GM12878 (cell line): Measurements from ENCODE around the gene MDC1. TPM values are rescaled to one million over a fixed set of nuclear protein-coding genes. Genes with fewer than 3 reads are reported as not detected.

Source experiments
- ATAC-seq: fragments of 200-7000 bp; cut with Tn5 transposase; 3 replicates; pipeline ENCODE4 v1.9.1; 2020; ENCODE audit warnings: mild to moderate bottlenecking, moderate library complexity
- BruUV-seq: library from RNA; stranded (reverse); fragments of 400-500 nt; replicated peaks from 2 replicates; lab custom pipeline; 2021; lab: Mats Ljungman, UMichigan
- CTCF ChIA-PET: fragments of 300-600 bp; sonication (Branson Sonifier 250); formaldehyde crosslinking; extraction: SDS; loops from one replicate; lab custom pipeline; 2021; ENCODE audit warnings: inconsistent platforms; lab: Yijun Ruan, JAX
- POLR2A ChIA-PET: fragments of 350-600 bp; formaldehyde crosslinking; extraction: SDS; loops from one replicate; lab custom pipeline; 2021; ENCODE audit warnings: inconsistent platforms; lab: Charles Lee
- RAD21 ChIA-PET: fragments of 300-600 bp; sonication (Branson Sonifier 250); formaldehyde crosslinking; loops from one replicate; lab custom pipeline; 2023; ENCODE audit warnings: antibody characterized with exemption; ENCODE audit not compliant: unreplicated experiment; lab: Charles Lee
- SMC1A ChIA-PET: fragments of 300-600 bp; sonication (Branson Sonifier 250); formaldehyde crosslinking; loops from one replicate; lab custom pipeline; 2023; ENCODE audit not compliant: unreplicated experiment, uncharacterized antibody; lab: Charles Lee
- DNase-seq: peaks from one replicate; pipeline ENCODE4 v3.0.0-alpha.2; 2011; ENCODE audit warnings: low read depth, low spot score
- FAIRE-seq: peaks from 3 replicates; lab custom pipeline; 2011; peaks lifted over from hg19 to GRCh38; lab: Jason Lieb, UNC
- H2AFZ ChIP-seq: 2 replicates; pipeline ENCODE4 v1.6.0; 2011; ENCODE audit warnings: low read depth, low read length, control low read depth; ENCODE audit not compliant: control insufficient read depth
- H3K27ac ChIP-seq: 2 replicates; pipeline ENCODE4 v1.5.1; 2011; ENCODE audit warnings: control low read depth; ENCODE audit not compliant: control insufficient read depth, insufficient read depth
- H3K27me3 ChIP-seq, 2 experiments: replicated peaks in 1 of 2; 2 replicates each; pipeline versions ENCODE4 v1.6.0 to v1.6.1; 2011; ENCODE audit warnings: low read length in 1 of 2; ENCODE audit not compliant: control insufficient read depth in 2 of 2, insufficient read depth in 2 of 2
- H3K36me3 ChIP-seq, 2 experiments: 2 replicates each; pipeline ENCODE4 v1.5.1; 2011; ENCODE audit warnings: low read length in 1 of 2; ENCODE audit not compliant: control insufficient read depth in 2 of 2, insufficient read depth in 2 of 2
- H3K4me1 ChIP-seq: 2 replicates; pipeline ENCODE4 v1.6.1; 2011; ENCODE audit warnings: mild to moderate bottlenecking, low read length, moderate library complexity, mixed read lengths; ENCODE audit not compliant: control insufficient read depth, insufficient read depth
- H3K4me2 ChIP-seq: 2 replicates; pipeline ENCODE4 v1.6.0; 2011; ENCODE audit warnings: control low read depth; ENCODE audit not compliant: control insufficient read depth, insufficient read depth
- H3K4me3 ChIP-seq: fragments of 200-600 bp; sonication (generic); 2 replicates; pipeline ENCODE4 v1.5.1; 2016
- H3K79me2 ChIP-seq: 2 replicates; pipeline ENCODE4 v1.6.0; 2011; ENCODE audit warnings: low read length; ENCODE audit not compliant: control insufficient read depth, insufficient read depth
- H3K9ac ChIP-seq: 2 replicates; pipeline ENCODE4 v1.8.0; 2011; ENCODE audit warnings: low read length, control low read depth, mixed read lengths; ENCODE audit not compliant: control insufficient read depth, insufficient read depth
- H3K9me3 ChIP-seq: replicated peaks from 3 replicates; pipeline ENCODE4 v1.5.1; 2011; ENCODE audit warnings: mild to moderate bottlenecking, low read length; ENCODE audit not compliant: control insufficient read depth, insufficient read depth
- H4K20me1 ChIP-seq: 2 replicates; pipeline ENCODE4 v1.6.0; 2011; ENCODE audit not compliant: control insufficient read depth, insufficient read depth
- ATF2 ChIP-seq: IDR thresholded peaks from 2 replicates; pipeline ENCODE4 v1.6.1; 2012; ENCODE audit warnings: low read length, inconsistent platforms
- NR2C1 ChIP-seq: fragments of 450-650 bp; IDR thresholded peaks from 2 replicates; pipeline ENCODE4 v1.6.1; 2017; ENCODE audit warnings: antibody characterized with exemption, mild to moderate bottlenecking, moderate library complexity
- SMC3 ChIP-seq: IDR thresholded peaks from 2 replicates; pipeline ENCODE4 v1.6.1; 2011; ENCODE audit warnings: low read length, improper control_type of control experiment, borderline replicate concordance
- TARDBP ChIP-seq: IDR thresholded peaks from 2 replicates; pipeline ENCODE4 v1.6.1; 2016; ENCODE audit warnings: borderline replicate concordance
- ZBED1 ChIP-seq: IDR thresholded peaks from 2 replicates; pipeline ENCODE4 v1.6.1; 2016; ENCODE audit warnings: borderline replicate concordance
- ZNF274 ChIP-seq: IDR thresholded peaks from one replicate; pipeline ENCODE4 v1.8.0; 2011; ENCODE audit not compliant: insufficient read length, insufficient read depth
- WGBS: methylation state at CpG from one replicate; pipeline ENCODE4 v1.1.6; 2016; ENCODE audit warnings: low lambda C conversion rate; ENCODE audit not compliant: insufficient replicate concordance, insufficient coverage; ENCODE audit errors: missing lambda C conversion rate; 5-methylcytosine and 5-hydroxymethylcytosine counted together
- in situ Hi-C: fragments of 300-500 bp; cut with MboI; formaldehyde crosslinking; loops from 9 replicates; pipeline ENCODE4 v1.14.3; 2018; ENCODE audit warnings: mixed read lengths
- intact Hi-C: fragments of 100-400 bp; cut with micrococcal nuclease; formaldehyde crosslinking; loops from one replicate; pipeline ENCODE4 v1.14.2; 2022; ENCODE audit not compliant: unreplicated experiment
- polyA plus RNA-seq, 11 experiments: library from polyadenylated mRNA; depleted of rRNA in 4 of 11; unstranded in 6 of 11; stranded (reverse) in 5 of 11; fragments of >200 nt; fragmentation: Nextera tagmentation in 4 of 11; fragmentation: Illumina TruSeq in 1 of 11; extraction: Ambion mirVana in 4 of 11; extraction: Trizol in 1 of 11; gene quantifications; 1 replicate in 1 of 11; 2 replicates in 10 of 11; pipeline versions ENCODE4 v1.2.1 to v1.2.3, GENCODE V29; 2011 to 2016; ENCODE audit warnings: inconsistent platforms in 2 of 11, missing spikeins in 2 of 11, low read depth in 1 of 11
- total RNA-seq, 4 experiments: library from RNA; depleted of rRNA in 3 of 4; stranded (reverse); fragments of >200 nt in 3 of 4; fragmentation: Illumina TruSeq in 1 of 4; extraction: Trizol in 1 of 4; gene quantifications; 2 replicates each; pipeline versions ENCODE4 v1.2.1 to v1.2.3, GENCODE V29; 2013 to 2021
- TF ChIP-seq, protein P1 (sequence below), 3 experiments: IDR thresholded peaks in 2 of 3; conservative IDR thresholded peaks in 1 of 3; 2 replicates each; pipeline ENCODE4 v1.5.1; 2011; ENCODE audit warnings: low read depth in 3 of 3, low read length in 3 of 3, mild to moderate bottlenecking in 3 of 3, control low read depth in 2 of 3, moderate library complexity in 2 of 3, inconsistent platforms in 1 of 3, mixed read lengths in 1 of 3; ENCODE audit not compliant: control insufficient read depth in 2 of 3, insufficient read depth in 1 of 3; ENCODE audit errors: extremely low read depth in 1 of 3

The MDC1 gene
- total and polyA plus RNA-seq, 10 of the 15 experiments (the other 5 are each of a cell fraction or from before 2014, with no cell fraction given): 5.1 to 62.5 (median 22.4) TPM

- 25% methylated on average over 11 of the region's 11 CpGs for WGBS
- H3K79me2 ChIP-seq: peaks cover 64% of the 10 kb centered on the region
- ChIA-PET RAD21 (interaction anchor here (0.6 to 6.4 kb wide), 7 partner anchors 10 to 224 kb away, joined by 3 to 114 read pairs (median 4); partner anchors contain the start of genes DHX16, MDC1, TUBB and VARS2), POLR2A (interaction anchor here (0.6 to 6.1 kb wide), 14 partner anchors 8 to 132 kb away, joined by 3 to 167 read pairs (median 7); partner anchors contain the start of genes DHX16, MDC1, MRPS18B and PPP1R10), SMC1A (interaction anchor here (0.5 to 6.9 kb wide), 15 partner anchors 9 to 132 kb away, joined by 3 to 73 read pairs (median 6); partner anchors contain the start of genes DHX16, MDC1, MRPS18B and PPP1R10), CTCF (interaction anchor here (0.7 to 4.8 kb wide), 14 partner anchors 9 to 236 kb away, joined by 3 to 64 read pairs (median 5); partner anchors contain the start of genes DHX16, MDC1 and TUBB)
- TF ChIP-seq ZNF274 (no peak), NR2C1 (0 out of 2 replicates have a peak, but pooled peaks have one; percentile 29), ZBED1 (no peak)
- no peaks in the 10 kb centered on the region for H3K36me3 ChIP-seq
- no peak overlapping the region for H2AFZ ChIP-seq
- no peaks in the 10 kb centered on the region for H3K9me3 ChIP-seq
- peak overlapping the region; percentile 69 for H3K4me2 ChIP-seq
- H3K4me1 ChIP-seq: peaks cover 15% of the 10 kb centered on the region
- intact Hi-C loops: no loop called here
- H3K27ac ChIP-seq: peak overlapping the region; percentile 96
- no peaks in the 10 kb centered on the region for H4K20me1 ChIP-seq
- in situ Hi-C loops: no loop called here
- H3K4me3 ChIP-seq: peak overlapping the region; percentile 100
- H3K27me3 ChIP-seq: no peaks in the 10 kb centered on the region
- FAIRE-seq: peak; percentile 44
- peak overlapping the region; percentile 75 for H3K9ac ChIP-seq
- no TSS peak for BruUV-seq
- no peak for ATAC-seq
- DNase-seq: no peak
These were observed 27.8 kb downstream of the MDC1 start for GRCh38 chr6:30689022-30689865.

DNA sequence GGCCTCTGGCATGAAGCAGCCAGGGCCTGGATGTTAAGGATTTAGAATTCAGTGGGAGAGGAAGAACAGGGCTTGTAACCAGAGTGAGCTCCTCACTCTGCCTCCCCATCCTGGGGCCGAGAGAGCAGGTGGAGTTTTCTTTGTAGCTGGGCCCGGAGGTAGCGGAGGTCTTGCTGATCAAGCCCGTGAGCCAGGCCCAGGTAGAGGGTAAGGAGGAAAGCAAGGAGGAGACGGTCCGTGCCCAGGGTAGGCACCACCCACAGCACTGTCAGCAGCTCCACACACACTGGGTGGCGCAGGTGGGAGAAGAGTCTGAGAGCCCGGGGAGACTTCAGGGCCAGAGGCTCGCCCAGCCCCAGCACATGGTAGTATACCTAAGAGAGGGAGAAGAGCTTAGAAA lies 28.5 kb downstream of the MDC1 start:
- Histone ChIP-seq H4K20me1 (no peaks in the 10 kb centered on the region), H3K36me3 (no peaks in the 10 kb centered on the region), H3K79me2 (peaks cover 71% of the 10 kb centered on the region), H2AFZ (no peak overlapping the region), H3K27ac (peak overlapping the region; percentile 96)
- BruUV-seq: no TSS peak
- CTCF ChIA-PET: interaction anchor here (0.7 to 4.8 kb wide), 13 partner anchors 8 to 235 kb away, joined by 3 to 64 read pairs (median 5); partner anchors contain the start of genes DHX16, MDC1 and TUBB
- RAD21 ChIA-PET: interaction anchor here (0.8 to 6.4 kb wide), 7 partner anchors 9 to 225 kb away, joined by 3 to 114 read pairs (median 4); partner anchors contain the start of genes DHX16, MDC1, TUBB and VARS2
- ATAC-seq: peak; percentile 39
- TF ChIP-seq SMC3: 0 out of 2 replicates have a peak, but pooled peaks have one; percentile 20
- TF ChIP-seq, protein P1, sequence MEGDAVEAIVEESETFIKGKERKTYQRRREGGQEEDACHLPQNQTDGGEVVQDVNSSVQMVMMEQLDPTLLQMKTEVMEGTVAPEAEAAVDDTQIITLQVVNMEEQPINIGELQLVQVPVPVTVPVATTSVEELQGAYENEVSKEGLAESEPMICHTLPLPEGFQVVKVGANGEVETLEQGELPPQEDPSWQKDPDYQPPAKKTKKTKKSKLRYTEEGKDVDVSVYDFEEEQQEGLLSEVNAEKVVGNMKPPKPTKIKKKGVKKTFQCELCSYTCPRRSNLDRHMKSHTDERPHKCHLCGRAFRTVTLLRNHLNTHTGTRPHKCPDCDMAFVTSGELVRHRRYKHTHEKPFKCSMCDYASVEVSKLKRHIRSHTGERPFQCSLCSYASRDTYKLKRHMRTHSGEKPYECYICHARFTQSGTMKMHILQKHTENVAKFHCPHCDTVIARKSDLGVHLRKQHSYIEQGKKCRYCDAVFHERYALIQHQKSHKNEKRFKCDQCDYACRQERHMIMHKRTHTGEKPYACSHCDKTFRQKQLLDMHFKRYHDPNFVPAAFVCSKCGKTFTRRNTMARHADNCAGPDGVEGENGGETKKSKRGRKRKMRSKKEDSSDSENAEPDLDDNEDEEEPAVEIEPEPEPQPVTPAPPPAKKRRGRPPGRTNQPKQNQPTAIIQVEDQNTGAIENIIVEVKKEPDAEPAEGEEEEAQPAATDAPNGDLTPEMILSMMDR (IDR thresholded peaks at IDR 0.05 in 2 of 3, conservative IDR thresholded peaks at IDR 0.05 in 1 of 3; ENCODE audit: control insufficient read depth in 2 of 3, extremely low read depth in 1 of 3, insufficient read depth in 1 of 3, low read depth in 3 of 3, low read length in 3 of 3): peak in 2 of 3 experiments; percentile 26 to 38; a peak in 3 of 6 replicates
- no peak for TF ChIP-seq TARDBP
- TF ChIP-seq ATF2: no peak
- TF ChIP-seq, all 136 proteins: peak for 2
- 11% methylated on average over 9 of the region's 9 CpGs for WGBS
- intact Hi-C loops (no loop called here), in situ Hi-C loops (no loop called here)
- ChIA-PET SMC1A (interaction anchor here (0.5 to 6.9 kb wide), 14 partner anchors 8 to 132 kb away, joined by 3 to 73 read pairs (median 5); partner anchors contain the start of genes MDC1, MRPS18B and PPP1R10), POLR2A (interaction anchor here (0.5 to 6.1 kb wide), 12 partner anchors 8 to 195 kb away, joined by 3 to 167 read pairs (median 11); partner anchors contain the start of genes DHX16, MDC1, MRPS18B and PPP1R10)
- FAIRE-seq (peak; percentile 54), DNase-seq (no peak)
- peak overlapping the region; percentile 75 for H3K9ac ChIP-seq
- peaks cover 15% of the 10 kb centered on the region for H3K4me1 ChIP-seq
- no peaks in the 10 kb centered on the region for H3K27me3 ChIP-seq
- H3K4me2 ChIP-seq: peak overlapping the region; percentile 69
- H3K9me3 ChIP-seq: no peaks in the 10 kb centered on the region
- peak overlapping the region; percentile 100 for H3K4me3 ChIP-seq
